Adrenal gland (tissue), 12 donors: ENCODE measurements around the gene LARGE1. TPM values are rescaled to one million over a fixed set of nuclear protein-coding genes. Genes with fewer than 3 reads are reported as not detected.

Source experiments
- DNase-seq, 7 donors: peaks; one replicate each; pipeline ENCODE4 v3.0.0-alpha.2; 2019 to 2020
- H3K27ac ChIP-seq, 5 donors: fragments of 200-600 bp; sonication (generic) in 4 of 5; 1 replicate in 3 of 5; 2 replicates in 2 of 5; pipeline versions ENCODE4 v1.5.1 to v1.8.0; 2016 to 2020; ENCODE audit warnings: mild to moderate bottlenecking in 1 of 5
- H3K27me3 ChIP-seq: fragments of 200-600 bp; 2 replicates; pipeline ENCODE4 v1.8.0; 2021
- H3K36me3 ChIP-seq, 2 donors: fragments of 200-600 bp; replicated peaks in 1 of 2; 1 replicate in 1 of 2; 2 replicates in 1 of 2; pipeline versions ENCODE4 v1.5.1 to v1.8.0; 2018 to 2022
- H3K4me1 ChIP-seq, 2 donors: fragments of 200-600 bp; replicated peaks in 1 of 2; 1 replicate in 1 of 2; 2 replicates in 1 of 2; pipeline versions ENCODE4 v1.5.1 to v1.8.0; 2018 to 2021
- H3K4me3 ChIP-seq, 4 donors: fragments of 200-600 bp; sonication (generic) in 3 of 4; one replicate each; pipeline ENCODE4 v1.5.1; 2016 to 2018
- H3K9me3 ChIP-seq, 3 donors: fragments of 200-600 bp; sonication (generic) in 1 of 3; replicated peaks in 1 of 3; 1 replicate in 2 of 3; 2 replicates in 1 of 3; pipeline versions ENCODE4 v1.5.1 to v1.8.0; 2016 to 2021
- POLR2A ChIP-seq, 2 donors: fragments of 450-650 bp; IDR thresholded peaks; one replicate each; pipeline ENCODE4 v1.6.1; 2017; ENCODE audit warnings: antibody characterized with exemption in 2 of 2, mild to moderate bottlenecking in 2 of 2, moderate library complexity in 1 of 2
- WGBS, 4 donors: extraction: QIAGEN DNeasy Blood & Tissue Kit in 2 of 4; methylation state at CpG; one replicate each; pipeline versions ENCODE4 v1.1.5 to v1.1.7; 2013 to 2017; 5-methylcytosine and 5-hydroxymethylcytosine counted together
- intact Hi-C, 2 donors: fragments of 100-400 bp; cut with DNase I; formaldehyde crosslinking; loops; one replicate each; pipeline versions ENCODE4 v1.14.1 to v1.15.0; 2022 to 2023
- polyA plus RNA-seq, 3 donors: library from polyadenylated mRNA; stranded (reverse); fragments of 200-250 nt in 2 of 3; fragments of 350-450 nt in 1 of 3; fragmentation: Illumina TruSeq in 1 of 3; extraction: RNeasy Lipid Tissue Mini Kit (QIAGEN cat#74804) in 1 of 3; gene quantifications; one replicate each; pipeline ENCODE4 v1.2.3, GENCODE V29; 2013 to 2014
- total RNA-seq, 9 donors: library from RNA; depleted of rRNA in 4 of 9; stranded (reverse); fragments of >200 nt in 4 of 9; fragments of 120-200 nt in 1 of 9; fragmentation: NEBNext Ultra II Directional in 1 of 9; extraction: Animal tissue kit (Norgen Biotek cat#: 25700) in 1 of 9; gene quantifications; one replicate each; pipeline versions ENCODE4 v1.1.0 to v1.2.4, GENCODE V29; 2013 to 2023
- TF ChIP-seq, protein P1 (sequence below), 6 experiments: fragments of 450-650 bp in 4 of 6; fragments of 200-600 bp in 2 of 6; sonication (generic) in 1 of 6; IDR thresholded peaks; 1 replicate in 5 of 6; 2 replicates in 1 of 6; pipeline versions ENCODE4 v1.5.1 to v1.8.0; 2016 to 2021; ENCODE audit warnings: antibody characterized with exemption in 6 of 6, mild to moderate bottlenecking in 2 of 6, moderate library complexity in 1 of 6
- donor health status: healthy with polysubstance abuse.
- donor health status: Bipolar disorder and iron deficiency.
- donor health status: DM: yes; HTN: yes; CAD: no.
- donor health status: DM: no; HTN: no; CAD: no.
- donor health status: DM: no; HTN: no; CAD: no.
- donor health status: DM: yes; HTN: yes; CAD: no.

Gene LARGE1
- total and polyA plus RNA-seq, 12 donors: 3.4 to 67.6 (median 30.6) TPM

DNA sequence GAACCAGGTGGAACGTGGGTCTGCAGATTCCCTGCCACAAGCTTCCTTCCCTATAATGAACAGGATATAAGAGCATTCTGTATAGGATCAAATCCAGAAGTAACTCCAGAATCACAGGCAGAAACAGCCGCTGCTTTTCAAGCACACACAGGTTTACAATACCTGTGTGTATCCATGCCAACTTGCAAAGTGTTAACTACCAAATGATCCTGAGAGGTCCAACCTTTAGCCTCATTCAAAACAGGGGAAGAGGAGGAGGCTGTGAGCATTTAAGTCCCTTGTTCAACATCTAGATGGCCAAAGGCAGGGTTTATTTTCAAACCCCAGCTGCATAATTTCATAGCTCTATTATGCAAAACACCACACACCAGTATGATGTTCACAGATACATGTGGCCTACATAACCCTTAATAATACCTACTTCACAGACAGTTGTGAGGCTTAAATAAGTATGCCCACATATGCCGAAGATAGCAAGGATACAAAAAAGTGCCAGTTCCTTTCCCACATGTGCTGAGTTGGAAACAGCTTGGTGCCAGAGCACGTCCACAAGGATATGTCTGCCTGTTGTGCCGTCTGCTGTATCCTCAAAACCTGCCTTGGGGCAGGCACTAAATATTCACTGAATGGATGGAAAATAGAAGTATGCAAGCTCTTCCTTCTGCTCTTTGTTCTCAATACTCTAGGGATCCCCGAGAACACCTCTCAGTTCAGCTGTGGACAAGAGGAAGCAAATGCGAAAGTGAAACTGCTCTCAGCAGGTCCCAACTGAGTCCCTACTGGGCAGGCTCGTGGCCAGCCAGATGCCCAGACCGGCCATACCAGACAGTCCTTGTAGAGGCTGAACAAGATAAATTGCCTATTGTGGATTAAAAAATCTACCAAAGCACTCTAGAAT lies 66.8 kb downstream of the LARGE1 start:
- no peak for TF ChIP-seq POLR2A (IDR thresholded peaks at IDR 0.05)
- TF ChIP-seq, protein P1, sequence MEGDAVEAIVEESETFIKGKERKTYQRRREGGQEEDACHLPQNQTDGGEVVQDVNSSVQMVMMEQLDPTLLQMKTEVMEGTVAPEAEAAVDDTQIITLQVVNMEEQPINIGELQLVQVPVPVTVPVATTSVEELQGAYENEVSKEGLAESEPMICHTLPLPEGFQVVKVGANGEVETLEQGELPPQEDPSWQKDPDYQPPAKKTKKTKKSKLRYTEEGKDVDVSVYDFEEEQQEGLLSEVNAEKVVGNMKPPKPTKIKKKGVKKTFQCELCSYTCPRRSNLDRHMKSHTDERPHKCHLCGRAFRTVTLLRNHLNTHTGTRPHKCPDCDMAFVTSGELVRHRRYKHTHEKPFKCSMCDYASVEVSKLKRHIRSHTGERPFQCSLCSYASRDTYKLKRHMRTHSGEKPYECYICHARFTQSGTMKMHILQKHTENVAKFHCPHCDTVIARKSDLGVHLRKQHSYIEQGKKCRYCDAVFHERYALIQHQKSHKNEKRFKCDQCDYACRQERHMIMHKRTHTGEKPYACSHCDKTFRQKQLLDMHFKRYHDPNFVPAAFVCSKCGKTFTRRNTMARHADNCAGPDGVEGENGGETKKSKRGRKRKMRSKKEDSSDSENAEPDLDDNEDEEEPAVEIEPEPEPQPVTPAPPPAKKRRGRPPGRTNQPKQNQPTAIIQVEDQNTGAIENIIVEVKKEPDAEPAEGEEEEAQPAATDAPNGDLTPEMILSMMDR (IDR thresholded peaks at IDR 0.05): no peak
- H3K4me1 ChIP-seq: peaks cover 0 to 26% of the 10 kb centered on the region in 2 donors
- H3K9me3 ChIP-seq: no peaks in the 10 kb centered on the region
- H3K27ac ChIP-seq: peak overlapping the region in 4 of 5 donors; percentile 53 to 85 (median 62)
- intact Hi-C loops: no loop called here
- H3K36me3 ChIP-seq: no peaks in the 10 kb centered on the region
- DNase-seq: peak; percentile 77 to 93 (median 85)
- H3K4me3 ChIP-seq: peak overlapping the region in 2 of 4 donors; percentile 17 to 47
- WGBS, 4 donors: 24 to 32% (median 28%) methylated on average over 8 to 9 of the region's 9 CpGs
- no peaks in the 10 kb centered on the region for H3K27me3 ChIP-seq

DNA sequence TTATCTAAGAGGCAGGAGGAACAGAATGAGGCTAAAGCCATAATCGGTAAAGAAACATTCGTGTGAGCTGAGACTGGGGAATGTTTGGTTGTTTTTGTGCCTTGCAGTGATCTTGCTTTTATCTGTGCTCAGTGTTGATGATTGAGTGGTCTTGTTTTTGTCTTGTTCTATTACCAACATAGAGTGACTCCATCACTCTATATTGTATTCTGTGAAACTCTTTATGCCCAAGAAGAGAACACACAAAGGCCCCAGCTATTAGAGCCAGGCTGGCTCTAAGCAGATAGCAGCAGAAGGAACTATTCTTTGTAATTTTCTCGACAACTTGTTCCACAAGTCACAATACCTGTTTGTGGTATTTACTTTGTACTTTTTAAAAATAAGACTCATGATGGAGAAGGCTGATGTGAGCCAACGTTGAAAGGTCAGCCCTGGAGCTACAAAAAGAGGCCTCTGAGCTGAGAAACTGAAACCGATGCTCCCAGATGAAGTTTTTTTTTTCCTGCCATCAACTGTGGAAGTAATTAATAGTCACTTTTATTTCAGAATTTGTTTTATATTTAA lies 68.4 kb downstream of the LARGE1 start:
- 59 to 80% (median 69%) methylated on average over 5 of the region's 5 CpGs for WGBS, 4 donors
- no peak for DNase-seq
- Histone ChIP-seq H3K27ac (peak overlapping the region in 2 of 5 donors; percentile 7 to 35), H3K36me3 (no peaks in the 10 kb centered on the region), H3K4me3 (no peak overlapping the region), H3K27me3 (no peaks in the 10 kb centered on the region), H3K4me1 (peaks cover 0 to 26% of the 10 kb centered on the region in 2 donors), H3K9me3 (no peaks in the 10 kb centered on the region)
- intact Hi-C loops: no loop called here
- TF ChIP-seq, protein P1 (IDR thresholded peaks at IDR 0.05): no peak
- TF ChIP-seq POLR2A (IDR thresholded peaks at IDR 0.05): no peak

DNA sequence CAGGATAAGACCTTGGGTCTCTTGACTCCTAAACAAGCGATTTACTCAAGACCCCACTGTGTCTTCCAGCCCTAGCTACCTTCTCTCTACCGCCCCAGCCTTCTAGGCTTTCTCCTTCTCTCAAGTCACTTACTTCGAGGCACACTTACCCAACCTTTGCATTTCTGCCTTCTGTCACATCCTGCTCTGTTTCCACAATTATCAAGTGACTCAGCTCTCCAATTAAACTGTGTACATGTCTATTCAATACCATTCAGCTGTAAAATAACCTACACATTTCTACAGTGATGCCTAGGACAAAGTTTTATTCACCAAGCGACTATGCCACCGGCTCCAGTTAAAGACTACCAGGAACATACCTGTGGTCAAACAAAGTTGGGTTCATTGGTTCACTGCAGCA lies 69.0 kb downstream of the LARGE1 start:
- H3K4me1 ChIP-seq: peaks cover 0 to 26% of the 10 kb centered on the region in 2 donors
- intact Hi-C loops: no loop called here
- TF ChIP-seq POLR2A (IDR thresholded peaks at IDR 0.05): no peak
- TF ChIP-seq, protein P1 (IDR thresholded peaks at IDR 0.05): no peak

DNA sequence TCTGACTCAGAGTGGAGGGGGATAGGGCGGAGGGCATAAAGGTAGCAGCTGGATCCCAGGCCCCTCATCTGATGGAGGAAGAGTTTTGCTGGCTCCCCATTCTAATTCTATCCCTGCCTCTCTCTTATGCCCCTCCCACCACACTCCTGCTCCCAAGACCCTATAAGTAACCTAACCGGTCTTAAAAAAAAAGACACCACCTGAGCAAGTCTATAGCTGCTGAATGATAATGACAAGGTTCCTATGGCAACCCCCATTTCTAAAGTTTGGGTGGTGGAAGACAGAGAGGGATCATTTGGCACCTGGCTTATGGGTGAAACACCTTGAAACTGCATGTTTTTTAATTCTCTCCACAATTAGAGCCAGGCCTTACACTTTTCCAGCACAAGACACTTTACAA lies 69.6 kb downstream of the LARGE1 start:
- 97 to 100% (median 99%) methylated on average over 2 of the region's 2 CpGs for WGBS, 4 donors
- Histone ChIP-seq H3K9me3 (no peaks in the 10 kb centered on the region), H3K4me3 (no peak overlapping the region), H3K4me1 (peaks cover 0 to 26% of the 10 kb centered on the region in 2 donors), H3K27ac (peak overlapping the region in 1 of 5 donors; percentile 35), H3K36me3 (no peaks in the 10 kb centered on the region), H3K27me3 (no peaks in the 10 kb centered on the region)
- DNase-seq: no peak
- intact Hi-C loops: no loop called here
- TF ChIP-seq POLR2A (IDR thresholded peaks at IDR 0.05): no peak
- TF ChIP-seq, protein P1 (IDR thresholded peaks at IDR 0.05): no peak

More for the DNA sequence above, 69.0 kb downstream of the LARGE1 start:
- Histone ChIP-seq H3K27ac (peak overlapping the region in 2 of 5 donors; percentile 7 to 35), H3K27me3 (no peaks in the 10 kb centered on the region), H3K36me3 (no peaks in the 10 kb centered on the region), H3K4me3 (no peak overlapping the region), H3K9me3 (no peaks in the 10 kb centered on the region)
- WGBS, 4 donors: 92 to 94% (median 93%) methylated on average over 5 of the region's 5 CpGs
- DNase-seq: no peak
